Astrocyte (in vitro differentiated cells and primary cell): ENCODE data around the gene PGC.

Source experiments
- EZH2 ChIP-seq: IDR thresholded peaks from 2 replicates; pipeline ENCODE4 v1.6.1; 2012; ENCODE audit warnings: mild to moderate bottlenecking, low read length, inconsistent platforms; ENCODE audit not compliant: insufficient read depth
- TF ChIP-seq, protein P1 (sequence below): IDR thresholded peaks from 2 replicates; pipeline ENCODE4 v1.5.1; 2011; ENCODE audit warnings: low read depth, mild to moderate bottlenecking, inconsistent platforms, low read length, moderate library complexity; ENCODE audit not compliant: insufficient read depth

DNA sequence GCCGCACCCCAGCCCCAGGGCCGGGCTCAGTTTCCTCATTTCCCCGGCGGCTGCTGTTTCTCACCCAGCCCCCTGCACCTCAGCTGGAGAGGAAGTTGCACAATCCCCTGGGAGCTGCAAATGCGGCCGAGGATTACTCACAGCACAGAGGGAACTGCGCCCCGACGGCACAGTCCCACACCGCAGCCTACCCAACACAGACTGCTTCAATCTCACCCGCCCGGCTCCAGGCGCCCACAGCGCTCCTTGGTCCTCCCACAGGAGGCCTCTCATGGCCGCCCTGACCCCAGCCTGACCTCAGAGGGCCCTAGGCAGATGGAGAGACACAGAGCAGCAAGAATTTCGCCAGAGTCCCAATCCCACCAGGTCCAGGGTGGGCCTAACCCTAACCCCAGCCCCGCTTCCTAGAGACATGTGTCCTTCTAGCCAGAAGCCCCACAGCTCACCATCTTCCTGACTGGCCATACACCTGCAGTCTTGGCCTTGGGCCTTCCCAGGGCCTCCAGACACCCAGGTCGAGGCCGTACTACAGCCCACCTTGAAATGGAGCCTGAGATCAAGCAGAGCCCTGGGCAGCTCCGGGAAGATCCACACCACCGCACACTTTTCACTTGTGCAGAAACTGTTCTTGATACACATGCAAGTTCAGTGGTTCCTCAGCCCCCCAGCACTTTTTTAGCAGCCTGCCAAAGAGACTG, 23.5 kb downstream of the PGC start:
- TF ChIP-seq, protein P1, sequence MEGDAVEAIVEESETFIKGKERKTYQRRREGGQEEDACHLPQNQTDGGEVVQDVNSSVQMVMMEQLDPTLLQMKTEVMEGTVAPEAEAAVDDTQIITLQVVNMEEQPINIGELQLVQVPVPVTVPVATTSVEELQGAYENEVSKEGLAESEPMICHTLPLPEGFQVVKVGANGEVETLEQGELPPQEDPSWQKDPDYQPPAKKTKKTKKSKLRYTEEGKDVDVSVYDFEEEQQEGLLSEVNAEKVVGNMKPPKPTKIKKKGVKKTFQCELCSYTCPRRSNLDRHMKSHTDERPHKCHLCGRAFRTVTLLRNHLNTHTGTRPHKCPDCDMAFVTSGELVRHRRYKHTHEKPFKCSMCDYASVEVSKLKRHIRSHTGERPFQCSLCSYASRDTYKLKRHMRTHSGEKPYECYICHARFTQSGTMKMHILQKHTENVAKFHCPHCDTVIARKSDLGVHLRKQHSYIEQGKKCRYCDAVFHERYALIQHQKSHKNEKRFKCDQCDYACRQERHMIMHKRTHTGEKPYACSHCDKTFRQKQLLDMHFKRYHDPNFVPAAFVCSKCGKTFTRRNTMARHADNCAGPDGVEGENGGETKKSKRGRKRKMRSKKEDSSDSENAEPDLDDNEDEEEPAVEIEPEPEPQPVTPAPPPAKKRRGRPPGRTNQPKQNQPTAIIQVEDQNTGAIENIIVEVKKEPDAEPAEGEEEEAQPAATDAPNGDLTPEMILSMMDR = no peak
- no peak for TF ChIP-seq EZH2
